Muscle layer of duodenum (tissue), 2 donors: ENCODE measurements around the gene METTL24.
"Not testable (repeated sequence)": the region's sequence is repeated elsewhere in the genome, so short reads cannot be mapped to it uniquely, and the experiment has no call there.

ENCODE experiments used
- H3K27ac ChIP-seq: one replicate; pipeline ENCODE4 v1.7.0; 2013; ENCODE audit warnings: mild to moderate bottlenecking, low read length
- H3K27me3 ChIP-seq: one replicate; pipeline ENCODE4 v1.7.0; 2013; ENCODE audit warnings: low read depth, mild to moderate bottlenecking, control low read depth, low read length
- H3K36me3 ChIP-seq, 2 donors: one replicate each; pipeline ENCODE4 v1.7.0; 2013; ENCODE audit warnings: low read length in 2 of 2, control low read depth in 1 of 2, mild to moderate bottlenecking in 1 of 2; ENCODE audit not compliant: insufficient read depth in 2 of 2, control insufficient read depth in 1 of 2
- H3K4me1 ChIP-seq, 2 donors: one replicate each; pipeline ENCODE4 v1.7.0; 2013; ENCODE audit warnings: low read length in 2 of 2, mild to moderate bottlenecking in 2 of 2, control low read depth in 1 of 2, moderate library complexity in 1 of 2; ENCODE audit not compliant: insufficient read depth in 2 of 2, control insufficient read depth in 1 of 2
- H3K4me3 ChIP-seq, 2 donors: one replicate each; pipeline ENCODE4 v1.7.0; 2013; ENCODE audit warnings: low read length in 2 of 2, low read depth in 1 of 2, mild to moderate bottlenecking in 1 of 2
- H3K9me3 ChIP-seq, 2 donors: one replicate each; pipeline ENCODE4 v1.7.0; 2013; ENCODE audit warnings: low read length in 2 of 2, control low read depth in 1 of 2, mild to moderate bottlenecking in 1 of 2; ENCODE audit not compliant: control insufficient read depth in 1 of 2
- donor health status: healthy.

The METTL24 gene

GRCh38 chr6:110265273-110265672 is 92.9 kb downstream of the METTL24 start:
- Histone ChIP-seq H3K36me3 (no peaks in the 10 kb centered on the region), H3K9me3 (no peaks in the 10 kb centered on the region)

GRCh38 chr6:110256366-110256765 is 101.8 kb downstream of the METTL24 start:
- no peak overlapping the region for H3K4me3 ChIP-seq
- H3K9me3 ChIP-seq, result no peaks in the 10 kb centered on the region
- no peaks in the 10 kb centered on the region for H3K27me3 ChIP-seq
- H3K27ac ChIP-seq, result no peak overlapping the region
- H3K4me1 ChIP-seq, result no peaks in the 10 kb centered on the region
- no peaks in the 10 kb centered on the region for H3K36me3 ChIP-seq

More at GRCh38 chr6:110265273-110265672, 92.9 kb downstream of the METTL24 start:
- Histone ChIP-seq H3K27ac (no peak overlapping the region), H3K4me3 (no peak overlapping the region), H3K27me3 (no peaks in the 10 kb centered on the region), H3K4me1 (peaks cover 0 to 4% of the 10 kb centered on the region in 2 donors)

- H3K4me3 ChIP-seq, result no peak overlapping the region
These were observed 102.9 kb downstream of the METTL24 start for GRCh38 chr6:110255211-110255750.

GRCh38 chr6:110250838-110251237 is 107.3 kb downstream of the METTL24 start:
- Histone ChIP-seq H3K9me3 (no peaks in the 10 kb centered on the region), H3K27ac (no peak overlapping the region), H3K4me3 (no peak overlapping the region), H3K4me1 (no peaks in the 10 kb centered on the region), H3K27me3 (no peaks in the 10 kb centered on the region), H3K36me3 (peaks cover 1 to 2% of the 10 kb centered on the region in 2 donors)

More at GRCh38 chr6:110255211-110255750, 102.9 kb downstream of the METTL24 start:
- no peaks in the 10 kb centered on the region for H3K36me3 ChIP-seq
- no peaks in the 10 kb centered on the region for H3K9me3 ChIP-seq
- H3K4me1 ChIP-seq, result no peaks in the 10 kb centered on the region
- H3K27ac ChIP-seq, result no peak overlapping the region
- no peaks in the 10 kb centered on the region for H3K27me3 ChIP-seq

- Histone ChIP-seq H3K27ac (no peak overlapping the region), H3K9me3 (no peaks in the 10 kb centered on the region), H3K4me1 (no peaks in the 10 kb centered on the region), H3K4me3 (no peak overlapping the region), H3K36me3 (peaks cover 4 to 7% of the 10 kb centered on the region in 2 donors), H3K27me3 (no peaks in the 10 kb centered on the region)
These were observed 108.1 kb downstream of the METTL24 start for GRCh38 chr6:110250058-110250457.

- Histone ChIP-seq H3K27ac (no peak overlapping the region), H3K4me3 (no peak overlapping the region), H3K27me3 (no peaks in the 10 kb centered on the region), H3K36me3 (peaks cover 4 to 15% of the 10 kb centered on the region in 2 donors), H3K9me3 (no peaks in the 10 kb centered on the region), H3K4me1 (no peaks in the 10 kb centered on the region)
These were observed 111.1 kb downstream of the METTL24 start for GRCh38 chr6:110246900-110247546.

- no peaks in the 10 kb centered on the region for H3K27me3 ChIP-seq
- H3K9me3 ChIP-seq, result no peaks in the 10 kb centered on the region
- peaks cover 4 to 19% of the 10 kb centered on the region in 2 donors for H3K36me3 ChIP-seq
- H3K27ac ChIP-seq, result no peak overlapping the region
- H3K4me3 ChIP-seq, result no peak overlapping the region
- no peaks in the 10 kb centered on the region for H3K4me1 ChIP-seq
These were observed 111.8 kb downstream of the METTL24 start for GRCh38 chr6:110246378-110246777.

GRCh38 chr6:110244621-110245020 is 113.5 kb downstream of the METTL24 start:
- peaks cover 4 to 19% of the 10 kb centered on the region in 2 donors for H3K36me3 ChIP-seq
- H3K4me1 ChIP-seq, H3K4me3 ChIP-seq, H3K27ac ChIP-seq, H3K27me3 ChIP-seq, H3K9me3 ChIP-seq: not testable (repeated sequence)

- H3K4me1 ChIP-seq, result no peaks in the 10 kb centered on the region
- no peak overlapping the region for H3K27ac ChIP-seq
- H3K9me3 ChIP-seq, result no peaks in the 10 kb centered on the region
- no peak overlapping the region for H3K4me3 ChIP-seq
- no peaks in the 10 kb centered on the region for H3K27me3 ChIP-seq
- H3K36me3 ChIP-seq, result peaks cover 7 to 9% of the 10 kb centered on the region in 2 donors
These were observed 118.4 kb downstream of the METTL24 start for GRCh38 chr6:110239526-110240274.

GRCh38 chr6:110236007-110236406 is 122.1 kb downstream of the METTL24 start:
- H3K36me3 ChIP-seq, H3K27ac ChIP-seq, H3K27me3 ChIP-seq, H3K9me3 ChIP-seq, H3K4me3 ChIP-seq, H3K4me1 ChIP-seq: not testable (repeated sequence)

GRCh38 chr6:110233770-110234374 is 124.3 kb downstream of the METTL24 start:
- Histone ChIP-seq H3K9me3 (no peaks in the 10 kb centered on the region), H3K27me3 (no peaks in the 10 kb centered on the region), H3K36me3 (peaks cover 0 to 14% of the 10 kb centered on the region in 2 donors), H3K27ac (peak overlapping the region; percentile 40), H3K4me1 (peaks cover 0 to 3% of the 10 kb centered on the region in 2 donors), H3K4me3 (no peak overlapping the region)
